WTC11 (cell line): Measurements from ENCODE around the gene ASB5. TPM values are rescaled to one million over a fixed set of nuclear protein-coding genes. Genes with fewer than 3 reads are reported as not detected.

Experiments
- ATAC-seq: fragments of 200-7000 bp; cut with Tn5 transposase; 2 replicates; pipeline ENCODE4 v1.10.0; 2021; ENCODE audit warnings: mild to moderate bottlenecking, moderate library complexity
- CTCF ChIA-PET: fragments of 300-600 bp; sonication (Branson Sonifier 250); formaldehyde crosslinking; loops from one replicate; lab custom pipeline; 2021; ENCODE audit warnings: antibody characterized with exemption; lab: Charles Lee
- POLR2A ChIA-PET: fragments of 350-600 bp; sonication (Branson Sonifier 250); formaldehyde crosslinking; loops from one replicate; lab custom pipeline; 2021; ENCODE audit warnings: antibody characterized with exemption; lab: Charles Lee
- DNase-seq: peaks from one replicate; pipeline ENCODE4 v3.0.0; 2021; ENCODE audit warnings: low spot score
- H3K27ac Mint-ChIP-seq: 2 replicates; pipeline ENCODE4 v1.8.0; 2021; ENCODE audit warnings: mixed read lengths
- H3K27me3 Mint-ChIP-seq: 2 replicates; pipeline ENCODE4 v1.8.0; 2021; ENCODE audit warnings: low read depth, mild to moderate bottlenecking, moderate library complexity, mixed read lengths
- H3K36me3 Mint-ChIP-seq: 2 replicates; pipeline ENCODE4 v1.8.0; 2021; ENCODE audit warnings: mixed read lengths
- H3K4me1 Mint-ChIP-seq: 2 replicates; pipeline ENCODE4 v1.8.0; 2022; ENCODE audit warnings: mixed read lengths
- H3K4me3 Mint-ChIP-seq: 2 replicates; pipeline ENCODE4 v1.8.0; 2021; ENCODE audit warnings: mild to moderate bottlenecking, moderate library complexity, mixed read lengths
- H3K9me3 Mint-ChIP-seq: 2 replicates; pipeline ENCODE4 v1.8.0; 2021; ENCODE audit warnings: mixed read lengths
- MXD4 ChIP-seq: fragments of 250-450 bp; sonication (Bioruptor Pico); IDR thresholded peaks from 2 replicates; pipeline ENCODE4 v1.8.0; 2021; ENCODE audit warnings: mild to moderate bottlenecking, moderate library complexity, borderline replicate concordance
- NR2C2 ChIP-seq: sonication (generic); formaldehyde crosslinking; IDR thresholded peaks from 2 replicates; pipeline ENCODE4 v1.8.0; 2022; ENCODE audit warnings: mild to moderate bottlenecking, missing genetic modification reagents
- SMAD4 ChIP-seq: sonication (generic); formaldehyde crosslinking; IDR thresholded peaks from 2 replicates; pipeline ENCODE4 v1.8.0; 2022; ENCODE audit warnings: mild to moderate bottlenecking, missing genetic modification reagents
- TP53 ChIP-seq: sonication (generic); formaldehyde crosslinking; IDR thresholded peaks from 2 replicates; pipeline ENCODE4 v1.8.1; 2023; ENCODE audit warnings: mild to moderate bottlenecking, missing genetic modification reagents
- total RNA-seq: library from RNA; stranded (reverse); gene quantifications from 3 replicates; pipeline ENCODE4 v1.2.3, GENCODE V29; 2021
- TF ChIP-seq, protein P1 (sequence below): sonication (generic); formaldehyde crosslinking; IDR thresholded peaks from 2 replicates; pipeline ENCODE4 v1.8.1; 2023; ENCODE audit warnings: mild to moderate bottlenecking, missing genetic modification reagents
- TF ChIP-seq, protein P2 (sequence below): fragments of 250-450 bp; sonication (Bioruptor Pico); conservative IDR thresholded peaks from 2 replicates; pipeline ENCODE4 v1.9.0; 2021; ENCODE audit warnings: mild to moderate bottlenecking
- TF ChIP-seq, protein P3 (sequence below): sonication (generic); formaldehyde crosslinking; IDR thresholded peaks from 2 replicates; pipeline ENCODE4 v1.8.1; 2022; ENCODE audit warnings: missing genetic modification reagents, borderline replicate concordance
- TF ChIP-seq, protein P4 (sequence below): sonication (generic); formaldehyde crosslinking; IDR thresholded peaks from 2 replicates; pipeline ENCODE4 v1.8.1; 2023; ENCODE audit warnings: mild to moderate bottlenecking, missing genetic modification reagents, moderate library complexity
- TF ChIP-seq, protein P5 (sequence below): sonication (generic); formaldehyde crosslinking; IDR thresholded peaks from 2 replicates; pipeline ENCODE4 v1.8.0; 2022; ENCODE audit warnings: mild to moderate bottlenecking, missing genetic modification reagents
- TF ChIP-seq, protein P6 (sequence below): fragments of 250-450 bp; sonication (Bioruptor Pico); IDR thresholded peaks from 2 replicates; pipeline ENCODE4 v1.8.0; 2021; ENCODE audit warnings: mild to moderate bottlenecking

The ASB5 gene
- total RNA-seq, 1 experiment from 2014 or later: not detected

DNA sequence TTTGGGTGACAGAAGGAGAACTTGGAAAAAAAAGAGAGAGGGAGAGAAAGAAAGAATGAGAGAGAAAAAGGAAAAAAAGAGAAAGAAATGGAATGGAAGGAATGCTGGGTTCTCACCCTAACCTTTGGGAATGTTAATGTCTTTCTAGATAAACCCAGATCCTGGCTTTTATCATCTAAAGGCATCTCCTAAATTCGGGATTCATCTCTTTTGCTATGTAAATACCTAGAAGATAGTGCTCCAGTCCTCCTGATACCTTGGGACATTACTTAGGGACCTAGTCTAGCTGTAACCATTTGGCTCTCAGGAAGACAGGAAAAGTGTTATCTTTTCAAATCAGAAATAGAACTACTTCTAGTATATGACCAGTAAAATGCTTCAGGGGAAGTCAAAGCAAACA, 34.9 kb upstream of the ASB5 start (continued):
- TF ChIP-seq, protein P1, sequence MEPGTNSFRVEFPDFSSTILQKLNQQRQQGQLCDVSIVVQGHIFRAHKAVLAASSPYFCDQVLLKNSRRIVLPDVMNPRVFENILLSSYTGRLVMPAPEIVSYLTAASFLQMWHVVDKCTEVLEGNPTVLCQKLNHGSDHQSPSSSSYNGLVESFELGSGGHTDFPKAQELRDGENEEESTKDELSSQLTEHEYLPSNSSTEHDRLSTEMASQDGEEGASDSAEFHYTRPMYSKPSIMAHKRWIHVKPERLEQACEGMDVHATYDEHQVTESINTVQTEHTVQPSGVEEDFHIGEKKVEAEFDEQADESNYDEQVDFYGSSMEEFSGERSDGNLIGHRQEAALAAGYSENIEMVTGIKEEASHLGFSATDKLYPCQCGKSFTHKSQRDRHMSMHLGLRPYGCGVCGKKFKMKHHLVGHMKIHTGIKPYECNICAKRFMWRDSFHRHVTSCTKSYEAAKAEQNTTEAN (CRISPR knock-in tag): no peak
- no peak for TF ChIP-seq NR2C2 (CRISPR knock-in tag)
- TF ChIP-seq, protein P2, sequence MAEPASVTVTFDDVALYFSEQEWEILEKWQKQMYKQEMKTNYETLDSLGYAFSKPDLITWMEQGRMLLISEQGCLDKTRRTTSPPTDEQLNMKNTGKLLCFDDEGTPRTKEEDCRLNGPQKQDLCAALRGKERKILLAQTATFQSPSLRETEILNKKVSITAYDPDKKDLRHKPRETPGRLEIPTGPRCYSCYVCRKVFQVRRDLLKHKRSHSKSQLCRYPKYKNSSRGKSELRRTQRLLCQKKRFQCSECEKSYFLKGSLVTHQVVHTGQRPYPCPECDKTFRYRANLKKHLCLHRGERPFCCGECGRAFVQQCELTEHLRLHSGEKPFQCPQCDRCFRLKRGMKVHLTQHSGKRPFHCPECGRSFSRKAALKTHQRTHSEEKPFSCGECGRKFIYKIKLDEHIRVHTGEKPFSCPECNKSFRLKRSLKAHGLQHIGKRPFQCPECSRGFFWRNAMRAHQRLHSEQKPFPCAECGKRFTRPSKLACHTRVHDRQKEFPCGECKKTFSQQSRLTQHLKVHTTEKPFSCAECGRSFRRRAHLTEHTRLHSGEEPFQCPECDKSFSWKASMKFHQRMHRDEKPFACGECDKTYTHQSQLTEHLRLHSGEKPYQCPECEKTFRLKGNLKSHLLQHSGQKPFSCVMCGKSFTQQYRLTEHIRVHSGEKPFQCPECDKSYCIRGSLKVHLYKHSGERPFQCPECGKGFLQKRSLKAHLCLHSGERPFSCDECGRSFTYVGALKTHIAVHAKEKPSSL: no peak
- TF ChIP-seq SMAD4 (CRISPR knock-in tag): no peak
- TF ChIP-seq, protein P3, sequence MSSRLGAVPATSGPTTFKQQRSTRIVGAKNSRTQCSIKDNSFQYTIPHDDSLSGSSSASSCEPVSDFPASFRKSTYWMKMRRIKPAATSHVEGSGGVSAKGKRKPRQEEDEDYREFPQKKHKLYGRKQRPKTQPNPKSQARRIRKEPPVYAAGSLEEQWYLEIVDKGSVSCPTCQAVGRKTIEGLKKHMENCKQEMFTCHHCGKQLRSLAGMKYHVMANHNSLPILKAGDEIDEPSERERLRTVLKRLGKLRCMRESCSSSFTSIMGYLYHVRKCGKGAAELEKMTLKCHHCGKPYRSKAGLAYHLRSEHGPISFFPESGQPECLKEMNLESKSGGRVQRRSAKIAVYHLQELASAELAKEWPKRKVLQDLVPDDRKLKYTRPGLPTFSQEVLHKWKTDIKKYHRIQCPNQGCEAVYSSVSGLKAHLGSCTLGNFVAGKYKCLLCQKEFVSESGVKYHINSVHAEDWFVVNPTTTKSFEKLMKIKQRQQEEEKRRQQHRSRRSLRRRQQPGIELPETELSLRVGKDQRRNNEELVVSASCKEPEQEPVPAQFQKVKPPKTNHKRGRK (CRISPR knock-in tag): no peak

DNA sequence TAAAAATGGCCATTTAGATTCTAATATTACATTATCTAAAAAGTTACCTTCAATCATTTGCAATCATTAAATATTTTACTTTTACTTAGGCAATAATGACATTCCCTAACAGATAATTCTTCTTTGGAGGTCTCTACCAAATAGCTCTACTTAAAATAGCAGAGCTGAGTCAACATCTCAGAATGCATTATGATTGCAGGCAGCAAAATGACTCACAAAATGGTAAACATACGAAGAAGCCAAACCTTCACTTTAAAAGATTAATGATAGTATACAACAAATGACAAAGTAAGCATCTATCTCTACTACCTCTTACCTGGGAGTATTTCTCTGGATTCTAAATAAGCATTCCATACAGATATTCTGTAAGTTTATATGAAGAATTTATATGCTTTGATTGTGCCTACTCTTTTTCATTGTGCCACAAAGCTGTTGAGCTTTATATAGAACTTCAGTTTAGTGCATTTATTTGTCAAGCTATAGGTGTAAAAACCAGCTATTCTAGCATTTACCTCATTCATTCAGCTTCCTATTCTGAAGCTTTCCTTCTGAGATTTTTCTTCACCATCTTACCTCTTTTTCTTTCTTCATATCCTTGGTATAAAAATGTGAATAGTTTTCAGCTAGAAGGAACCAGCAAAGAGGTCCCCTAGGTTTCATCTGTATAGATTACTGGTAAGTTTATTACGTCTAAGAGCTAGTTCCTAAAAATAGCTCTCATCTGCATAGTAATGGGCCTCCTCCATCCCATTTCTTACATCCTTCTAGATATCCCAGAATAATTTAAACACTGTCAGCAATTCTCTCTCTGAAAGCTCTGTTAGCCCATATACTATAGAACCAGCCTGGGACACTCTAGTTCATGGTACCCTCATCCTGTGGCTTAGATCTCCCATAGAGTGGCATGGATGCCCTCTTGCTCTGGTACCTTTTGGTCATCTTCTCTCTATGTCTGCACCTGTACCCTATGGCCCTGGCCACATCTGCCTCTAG, 33.6 kb upstream of the ASB5 start:
- H3K27ac Mint-ChIP-seq: no peak overlapping the region
- H3K27me3 Mint-ChIP-seq: peaks cover 53% of the 10 kb centered on the region
- DNase-seq (no peak), ATAC-seq (no peak)
- no peaks in the 10 kb centered on the region for H3K36me3 Mint-ChIP-seq
- ChIA-PET POLR2A (no interaction called here), CTCF (no interaction called here)
- no peaks in the 10 kb centered on the region for H3K9me3 Mint-ChIP-seq
- no peak overlapping the region for H3K4me3 Mint-ChIP-seq
- H3K4me1 Mint-ChIP-seq: peaks cover 21% of the 10 kb centered on the region
- TF ChIP-seq, protein P2: no peak

DNA sequence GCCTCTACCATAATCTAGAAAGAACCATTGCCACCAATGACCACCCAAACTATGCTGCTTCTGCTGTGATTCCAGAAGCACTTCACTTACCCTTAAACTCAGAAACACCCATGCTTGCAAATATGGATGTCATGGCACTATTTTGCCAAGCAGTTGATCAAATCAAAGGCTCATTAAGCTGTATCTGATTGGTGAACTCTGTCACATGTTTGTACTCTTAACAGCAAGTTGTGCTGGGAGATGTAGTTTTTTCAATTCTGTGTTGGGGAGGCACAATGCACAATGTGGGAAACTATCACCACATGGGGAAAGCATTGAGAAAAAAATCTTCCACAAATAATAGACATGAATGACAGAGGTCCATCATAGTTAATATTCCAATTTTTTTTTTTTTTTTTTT, 31.5 kb upstream of the ASB5 start:
- POLR2A ChIA-PET: no interaction called here
- no peak overlapping the region for H3K4me3 Mint-ChIP-seq
- peaks cover 21% of the 10 kb centered on the region for H3K4me1 Mint-ChIP-seq
- H3K27me3 Mint-ChIP-seq: peaks cover 40% of the 10 kb centered on the region
- H3K27ac Mint-ChIP-seq: no peak overlapping the region
- ATAC-seq (no peak), DNase-seq (no peak)
- TF ChIP-seq, protein P4, sequence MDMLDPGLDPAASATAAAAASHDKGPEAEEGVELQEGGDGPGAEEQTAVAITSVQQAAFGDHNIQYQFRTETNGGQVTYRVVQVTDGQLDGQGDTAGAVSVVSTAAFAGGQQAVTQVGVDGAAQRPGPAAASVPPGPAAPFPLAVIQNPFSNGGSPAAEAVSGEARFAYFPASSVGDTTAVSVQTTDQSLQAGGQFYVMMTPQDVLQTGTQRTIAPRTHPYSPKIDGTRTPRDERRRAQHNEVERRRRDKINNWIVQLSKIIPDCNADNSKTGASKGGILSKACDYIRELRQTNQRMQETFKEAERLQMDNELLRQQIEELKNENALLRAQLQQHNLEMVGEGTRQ: peak; percentile 82
- TF ChIP-seq MXD4 (CRISPR knock-in tag) (no peak), TP53 (CRISPR knock-in tag) (no peak)
- TF ChIP-seq, protein P5, sequence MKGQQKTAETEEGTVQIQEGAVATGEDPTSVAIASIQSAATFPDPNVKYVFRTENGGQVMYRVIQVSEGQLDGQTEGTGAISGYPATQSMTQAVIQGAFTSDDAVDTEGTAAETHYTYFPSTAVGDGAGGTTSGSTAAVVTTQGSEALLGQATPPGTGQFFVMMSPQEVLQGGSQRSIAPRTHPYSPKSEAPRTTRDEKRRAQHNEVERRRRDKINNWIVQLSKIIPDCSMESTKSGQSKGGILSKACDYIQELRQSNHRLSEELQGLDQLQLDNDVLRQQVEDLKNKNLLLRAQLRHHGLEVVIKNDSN (CRISPR knock-in tag): peak; percentile 69
- TF ChIP-seq, protein P6, sequence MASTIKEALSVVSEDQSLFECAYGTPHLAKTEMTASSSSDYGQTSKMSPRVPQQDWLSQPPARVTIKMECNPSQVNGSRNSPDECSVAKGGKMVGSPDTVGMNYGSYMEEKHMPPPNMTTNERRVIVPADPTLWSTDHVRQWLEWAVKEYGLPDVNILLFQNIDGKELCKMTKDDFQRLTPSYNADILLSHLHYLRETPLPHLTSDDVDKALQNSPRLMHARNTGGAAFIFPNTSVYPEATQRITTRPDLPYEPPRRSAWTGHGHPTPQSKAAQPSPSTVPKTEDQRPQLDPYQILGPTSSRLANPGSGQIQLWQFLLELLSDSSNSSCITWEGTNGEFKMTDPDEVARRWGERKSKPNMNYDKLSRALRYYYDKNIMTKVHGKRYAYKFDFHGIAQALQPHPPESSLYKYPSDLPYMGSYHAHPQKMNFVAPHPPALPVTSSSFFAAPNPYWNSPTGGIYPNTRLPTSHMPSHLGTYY (CRISPR knock-in tag): no peak
- CTCF ChIA-PET: no interaction called here
- H3K36me3 Mint-ChIP-seq: no peaks in the 10 kb centered on the region
- no peaks in the 10 kb centered on the region for H3K9me3 Mint-ChIP-seq
